Testis (tissue), 3 donors: Measurements from ENCODE around the gene SLC37A2. TPM values are rescaled to one million over a fixed set of nuclear protein-coding genes. Genes with fewer than 3 reads are reported as not detected.

Source experiments
- DNase-seq: peaks from one replicate; pipeline ENCODE4 v3.0.0-alpha.2; 2019
- H3K27ac ChIP-seq, 2 donors: fragments of 200-600 bp; sonication (generic); one replicate each; pipeline ENCODE4 v1.5.1; 2019
- H3K27me3 ChIP-seq: fragments of 200-600 bp; sonication (generic); one replicate; pipeline ENCODE4 v1.5.1; 2019
- H3K36me3 ChIP-seq: fragments of 200-600 bp; sonication (generic); one replicate; pipeline ENCODE4 v1.5.1; 2017; ENCODE audit warnings: low read depth; ENCODE audit errors: missing control alignments
- H3K4me1 ChIP-seq: fragments of 200-600 bp; sonication (generic); one replicate; pipeline ENCODE4 v1.5.1; 2019
- H3K4me3 ChIP-seq, 2 donors: fragments of 200-600 bp; sonication (generic); one replicate each; pipeline ENCODE4 v1.5.1; 2017 to 2019
- H3K9me3 ChIP-seq: fragments of 200-600 bp; sonication (generic); one replicate; pipeline ENCODE4 v1.5.1; 2017
- CTCF ChIP-seq, 3 experiments: fragments of 450-650 bp in 2 of 3; fragments of 200-600 bp in 1 of 3; sonication (generic) in 1 of 3; IDR thresholded peaks; one replicate each; pipeline ENCODE4 v1.5.1; 2016 to 2019; ENCODE audit warnings: antibody characterized with exemption in 3 of 3, mild to moderate bottlenecking in 2 of 3, moderate library complexity in 1 of 3
- POLR2A ChIP-seq: fragments of 450-650 bp; IDR thresholded peaks from one replicate; pipeline ENCODE4 v1.6.1; 2017; ENCODE audit warnings: antibody characterized with exemption, mild to moderate bottlenecking, moderate library complexity
- WGBS, 2 donors: methylation state at CpG; one replicate each; pipeline ENCODE4 v1.1.5; 2018; 5-methylcytosine and 5-hydroxymethylcytosine counted together
- intact Hi-C: fragments of 100-400 bp; cut with DNase I; formaldehyde crosslinking; loops from one replicate; pipeline ENCODE4 v1.15.1; 2023; ENCODE audit warnings: low total_unique reads
- polyA plus RNA-seq: library from polyadenylated mRNA; stranded (reverse); fragments of 350-450 nt; fragmentation: Illumina TruSeq; extraction: RNeasy Lipid Tissue Mini Kit (QIAGEN cat#74804); gene quantifications from one replicate; pipeline ENCODE4 v1.2.3, GENCODE V29; 2014; ENCODE audit warnings: low read depth, low replicate concordance; ENCODE audit not compliant: insufficient read depth
- total RNA-seq, 2 donors: library from RNA; depleted of rRNA; stranded (reverse); fragments of >200 nt; gene quantifications; one replicate each; pipeline ENCODE4 v1.2.3, GENCODE V29; 2016

The SLC37A2 gene
- total and polyA plus RNA-seq, 3 donors from 2014 or later: 3.0 to 7.6 (median 6.2) TPM

GRCh38 chr11:125091877-125092664, 29.0 kb downstream of the SLC37A2 start:
- Histone ChIP-seq H3K36me3 (no peaks in the 10 kb centered on the region), H3K4me3 (no peak overlapping the region), H3K4me1 (peaks cover 6% of the 10 kb centered on the region), H3K27ac (no peak overlapping the region), H3K27me3 (no peaks in the 10 kb centered on the region), H3K9me3 (no peaks in the 10 kb centered on the region)
- TF ChIP-seq CTCF (IDR thresholded peaks at IDR 0.05) (no peak), POLR2A (no peak)
- intact Hi-C loops: no loop called here
- no peak for DNase-seq
- WGBS, 2 donors: 82% methylated on average over 6 of the region's 6 CpGs

GRCh38 chr11:125092669-125093068, 29.6 kb downstream of the SLC37A2 start:
- no peak overlapping the region for H3K4me3 ChIP-seq
- no peaks in the 10 kb centered on the region for H3K9me3 ChIP-seq
- H3K4me1 ChIP-seq: peaks cover 6% of the 10 kb centered on the region
- 84 to 89% methylated on average over 6 of the region's 6 CpGs for WGBS, 2 donors
- no peak overlapping the region for H3K27ac ChIP-seq
- intact Hi-C loops: no loop called here
- H3K36me3 ChIP-seq: no peaks in the 10 kb centered on the region
- TF ChIP-seq POLR2A (no peak), CTCF (IDR thresholded peaks at IDR 0.05) (no peak)
- no peaks in the 10 kb centered on the region for H3K27me3 ChIP-seq
- DNase-seq: no peak

GRCh38 chr11:125093502-125093901, 30.4 kb downstream of the SLC37A2 start:
- 79 to 87% methylated on average over 4 of the region's 4 CpGs for WGBS, 2 donors

GRCh38 chr11:125094731-125095130, 31.6 kb downstream of the SLC37A2 start:
- no peak for DNase-seq
- TF ChIP-seq POLR2A (no peak), CTCF (IDR thresholded peaks at IDR 0.05) (no peak)
- H3K27me3 ChIP-seq: no peaks in the 10 kb centered on the region
- H3K27ac ChIP-seq: no peak overlapping the region
- no peaks in the 10 kb centered on the region for H3K36me3 ChIP-seq
- H3K4me1 ChIP-seq: peaks cover 6% of the 10 kb centered on the region
- intact Hi-C loops: no loop called here
- WGBS, 2 donors: 91 to 94% methylated on average over 2 of the region's 2 CpGs
- no peak overlapping the region for H3K4me3 ChIP-seq
- no peaks in the 10 kb centered on the region for H3K9me3 ChIP-seq

More at GRCh38 chr11:125093502-125093901, 30.4 kb downstream of the SLC37A2 start:
- Histone ChIP-seq H3K36me3 (no peaks in the 10 kb centered on the region), H3K27ac (no peak overlapping the region), H3K4me3 (no peak overlapping the region), H3K27me3 (no peaks in the 10 kb centered on the region), H3K9me3 (no peaks in the 10 kb centered on the region), H3K4me1 (peaks cover 6% of the 10 kb centered on the region)
- TF ChIP-seq CTCF (IDR thresholded peaks at IDR 0.05) (no peak), POLR2A (no peak)
- intact Hi-C loops: no loop called here
- no peak for DNase-seq

GRCh38 chr11:125100136-125100535, 37.0 kb downstream of the SLC37A2 start:
- no peak overlapping the region for H3K27ac ChIP-seq
- no peak for DNase-seq
- no peaks in the 10 kb centered on the region for H3K27me3 ChIP-seq
- intact Hi-C loops: no loop called here
- H3K36me3 ChIP-seq: no peaks in the 10 kb centered on the region
- H3K4me3 ChIP-seq: no peak overlapping the region
- H3K4me1 ChIP-seq: no peaks in the 10 kb centered on the region
- WGBS, 2 donors: 89 to 93% methylated on average over 2 of the region's 2 CpGs
- no peak for TF ChIP-seq CTCF (IDR thresholded peaks at IDR 0.05)
- TF ChIP-seq POLR2A: no peak
- H3K9me3 ChIP-seq: no peaks in the 10 kb centered on the region
